A673 (cell line): Measurements from ENCODE around the gene TMTC4.

Experiments used
- EZH2 ChIP-seq: fragments of 200-600 bp; sonication (generic); IDR thresholded peaks from 2 replicates; pipeline ENCODE4 v1.6.1; 2017; ENCODE audit warnings: borderline replicate concordance, low read depth, mild to moderate bottlenecking, mixed read lengths, antibody characterized with exemption, low read length; ENCODE audit not compliant: poor library complexity, severe bottlenecking
- TF ChIP-seq, protein P1 (sequence below): fragments of 300-800, 200-600 bp; sonication (generic); conservative IDR thresholded peaks from 2 replicates; pipeline ENCODE4 v1.5.1; 2017; ENCODE audit warnings: low read depth, mild to moderate bottlenecking, antibody characterized with exemption, low read length, moderate library complexity, mixed read lengths

DNA sequence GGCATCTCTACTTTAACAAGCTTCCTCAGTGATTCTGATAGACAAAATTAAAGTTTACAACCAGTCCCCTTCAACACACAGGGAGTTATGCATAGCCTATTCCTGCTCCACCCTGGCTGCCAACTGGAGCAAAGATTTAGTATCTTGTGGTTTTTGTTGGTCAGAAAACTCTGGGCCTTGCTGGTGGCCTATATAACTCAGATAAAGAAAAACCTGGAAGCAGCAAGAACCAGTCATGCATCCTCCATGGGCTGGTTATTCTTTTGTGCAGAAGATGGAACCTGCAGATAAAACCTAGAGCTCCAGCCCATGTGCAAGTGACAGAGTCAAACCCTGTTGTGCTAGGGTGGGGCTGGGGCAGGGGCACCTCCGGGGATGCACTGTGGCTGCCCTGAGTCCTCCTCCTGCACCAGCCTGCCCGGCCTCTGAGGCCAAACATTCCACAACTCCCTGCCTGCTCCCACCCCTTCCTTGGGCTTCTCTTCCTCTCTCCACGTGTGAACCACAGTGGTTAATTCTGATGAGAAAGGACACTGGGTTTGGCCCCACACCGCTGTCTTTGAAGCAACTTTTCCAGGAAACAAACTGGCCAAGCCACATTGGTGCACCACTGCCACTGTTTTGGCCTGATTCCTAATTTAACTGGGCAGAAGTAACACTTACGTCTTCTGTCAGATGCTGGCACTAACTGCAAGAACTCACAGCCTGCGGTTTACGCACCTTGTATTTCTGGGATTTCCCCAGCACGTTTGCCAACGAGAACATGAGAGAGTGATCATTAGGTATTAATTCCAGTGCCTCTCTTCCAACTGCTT, 62.7 kb downstream of the TMTC4 start:
- TF ChIP-seq, protein P1, sequence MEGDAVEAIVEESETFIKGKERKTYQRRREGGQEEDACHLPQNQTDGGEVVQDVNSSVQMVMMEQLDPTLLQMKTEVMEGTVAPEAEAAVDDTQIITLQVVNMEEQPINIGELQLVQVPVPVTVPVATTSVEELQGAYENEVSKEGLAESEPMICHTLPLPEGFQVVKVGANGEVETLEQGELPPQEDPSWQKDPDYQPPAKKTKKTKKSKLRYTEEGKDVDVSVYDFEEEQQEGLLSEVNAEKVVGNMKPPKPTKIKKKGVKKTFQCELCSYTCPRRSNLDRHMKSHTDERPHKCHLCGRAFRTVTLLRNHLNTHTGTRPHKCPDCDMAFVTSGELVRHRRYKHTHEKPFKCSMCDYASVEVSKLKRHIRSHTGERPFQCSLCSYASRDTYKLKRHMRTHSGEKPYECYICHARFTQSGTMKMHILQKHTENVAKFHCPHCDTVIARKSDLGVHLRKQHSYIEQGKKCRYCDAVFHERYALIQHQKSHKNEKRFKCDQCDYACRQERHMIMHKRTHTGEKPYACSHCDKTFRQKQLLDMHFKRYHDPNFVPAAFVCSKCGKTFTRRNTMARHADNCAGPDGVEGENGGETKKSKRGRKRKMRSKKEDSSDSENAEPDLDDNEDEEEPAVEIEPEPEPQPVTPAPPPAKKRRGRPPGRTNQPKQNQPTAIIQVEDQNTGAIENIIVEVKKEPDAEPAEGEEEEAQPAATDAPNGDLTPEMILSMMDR: no peak
- no peak for TF ChIP-seq EZH2
